ELF-1 (cell line): ENCODE data around the gene PSD4.
A peak's percentile ranks its signal among the peaks of the same experiment; 100 is the strongest.

ENCODE experiments used
- DNase-seq: peaks from one replicate; pipeline ENCODE4 v3.0.0-alpha.2; 2016; ENCODE audit warnings: low read depth, low spot score

Gene PSD4

DNA sequence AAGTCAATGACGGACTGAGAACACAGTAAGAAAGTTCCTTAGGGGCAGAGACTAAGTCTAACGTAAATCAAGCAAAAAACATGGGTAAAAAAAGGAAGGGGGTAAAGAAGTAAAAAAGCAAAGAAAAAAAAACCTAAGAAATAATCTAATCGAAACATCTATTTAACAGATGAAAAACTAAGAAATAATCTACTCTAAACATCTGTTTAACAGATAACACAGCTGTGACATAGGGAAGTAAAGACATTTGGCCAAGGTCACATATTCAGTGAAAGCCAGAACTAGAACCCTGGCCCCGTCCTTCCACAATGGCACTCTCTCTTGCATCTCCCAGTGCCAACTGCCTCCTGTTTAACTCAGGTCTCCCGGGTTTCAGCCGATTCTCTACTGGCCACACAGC lies 48.1 kb downstream of the PSD4 start:
- DNase-seq, result no peak

DNA sequence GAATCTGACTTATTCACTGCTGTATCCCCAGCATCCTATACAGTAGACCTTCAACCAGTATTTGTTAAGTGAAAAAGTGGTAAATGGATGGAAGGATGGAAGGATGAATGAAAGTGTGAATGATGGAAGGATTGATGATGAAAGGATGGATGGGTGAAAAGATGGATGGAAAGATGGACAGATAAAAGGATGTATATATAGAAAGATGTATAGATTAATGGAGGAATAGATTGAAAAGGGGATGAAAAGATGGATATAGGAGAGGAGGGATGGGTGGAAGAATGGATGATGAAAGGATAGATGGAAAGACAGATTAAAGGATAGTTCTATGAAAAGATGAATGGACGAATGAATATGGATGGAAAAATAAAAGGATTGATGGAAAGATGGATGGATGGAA lies 50.0 kb downstream of the PSD4 start:
- no peak for DNase-seq

DNA sequence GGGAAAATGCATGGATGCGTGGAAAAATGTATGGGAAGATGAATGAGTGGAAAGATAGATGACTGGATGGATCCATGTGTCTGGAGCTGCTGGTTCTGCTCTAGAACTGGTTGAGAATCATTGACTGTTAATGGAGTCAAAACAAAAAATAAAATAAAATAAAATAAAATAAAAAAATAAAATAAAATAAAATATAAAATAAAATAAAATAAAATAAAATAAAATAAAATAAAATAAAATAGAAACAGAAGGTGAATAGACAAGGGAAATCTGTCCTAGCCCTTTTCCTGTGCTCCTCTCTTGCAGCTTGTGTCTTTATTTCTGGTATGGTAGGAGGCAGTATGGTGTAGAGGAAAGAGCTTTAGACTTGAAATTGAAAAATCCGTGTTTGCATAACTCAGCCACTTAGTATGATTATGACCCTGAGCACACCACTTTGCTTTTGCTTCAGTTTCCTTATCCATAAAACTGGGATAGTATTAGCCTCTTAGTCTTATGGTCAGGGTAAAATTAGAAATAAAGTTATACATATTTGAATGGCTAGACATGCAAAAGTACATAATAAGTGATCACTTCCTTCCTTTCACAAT lies 51.0 kb downstream of the PSD4 start:
- no peak for DNase-seq

- DNase-seq, result no peak
Measured at GRCh38 chr2:113225263-113226259, 51.8 kb downstream of the PSD4 start.

DNA sequence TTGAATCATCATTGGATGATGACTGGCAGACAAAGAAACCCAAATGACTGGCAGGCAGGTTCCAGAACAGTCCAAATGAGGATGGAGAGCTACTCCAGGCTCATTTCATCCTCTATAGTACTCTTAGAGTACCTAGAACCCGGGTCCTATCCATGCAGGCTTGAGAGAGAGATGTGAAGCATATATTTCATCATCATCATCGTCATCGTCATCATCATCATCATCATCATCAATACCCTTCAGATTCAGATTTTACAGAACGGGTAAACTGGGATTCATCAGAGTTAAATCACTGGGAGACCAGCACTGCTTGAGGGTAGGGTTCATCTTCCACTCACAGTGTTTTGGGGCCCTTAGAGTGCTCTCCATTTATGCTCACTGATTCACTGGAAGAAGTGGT lies 52.7 kb downstream of the PSD4 start:
- DNase-seq, result no peak

DNA sequence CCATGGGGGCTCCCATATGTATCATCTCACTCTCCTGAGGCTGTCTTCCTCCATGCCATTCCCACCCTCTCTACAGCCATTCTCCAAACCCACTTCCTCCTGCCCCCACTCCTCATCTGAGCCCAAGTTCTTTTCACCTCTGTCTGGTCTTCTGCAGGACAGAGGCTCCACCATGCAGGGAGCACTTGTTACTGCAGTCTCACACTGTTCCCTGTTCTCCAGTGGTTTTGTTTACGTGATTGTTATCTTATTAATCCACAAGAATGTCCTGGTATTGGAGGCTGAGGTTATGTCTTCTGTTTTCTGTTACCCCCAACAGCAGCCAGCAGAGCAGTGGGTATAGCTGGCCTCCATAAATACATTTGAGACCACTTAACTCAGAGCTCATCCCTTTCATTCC lies 53.5 kb downstream of the PSD4 start:
- no peak for DNase-seq

DNA sequence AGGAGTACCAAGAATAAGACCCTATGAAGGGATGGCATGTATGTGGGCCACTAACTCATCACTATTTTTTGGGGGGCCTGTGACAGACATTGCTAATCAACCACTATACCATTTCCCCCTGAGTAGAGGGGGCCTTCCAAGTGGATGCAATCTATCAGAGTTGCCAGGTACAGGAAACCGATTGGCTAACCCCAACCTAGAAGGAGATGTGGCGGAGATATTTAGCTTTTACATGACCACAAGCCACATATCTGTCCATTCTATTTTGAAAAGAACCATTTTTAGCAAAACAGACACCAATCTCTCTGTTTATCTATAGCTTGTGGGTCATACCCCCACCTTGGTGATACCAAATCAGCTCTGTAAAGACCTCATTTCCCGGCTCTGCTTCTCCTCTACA lies 53.9 kb downstream of the PSD4 start:
- DNase-seq, result no peak

DNA sequence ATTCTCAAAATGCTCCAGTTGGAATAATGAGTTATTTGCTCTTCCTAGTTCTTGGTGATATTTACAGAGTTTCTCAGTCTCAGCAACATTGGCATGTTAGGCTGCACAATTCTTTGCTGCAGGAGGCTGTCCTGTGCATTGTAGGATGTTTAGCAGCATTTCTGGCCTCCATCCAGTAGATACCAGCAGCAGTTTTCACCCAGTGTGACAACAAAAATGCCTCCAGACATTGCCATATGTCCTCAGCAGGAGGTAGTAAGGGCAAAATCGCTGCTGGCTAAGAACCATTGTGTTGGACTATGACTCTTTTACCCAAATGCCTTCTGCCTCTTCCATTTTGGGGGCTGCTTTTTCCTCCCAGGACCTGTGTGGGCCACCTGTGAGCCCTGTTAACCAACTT lies 54.6 kb downstream of the PSD4 start:
- DNase-seq, result no peak

GRCh38 chr2:113228991-113229716 lies 55.4 kb downstream of the PSD4 start:
- no peak for DNase-seq

DNA sequence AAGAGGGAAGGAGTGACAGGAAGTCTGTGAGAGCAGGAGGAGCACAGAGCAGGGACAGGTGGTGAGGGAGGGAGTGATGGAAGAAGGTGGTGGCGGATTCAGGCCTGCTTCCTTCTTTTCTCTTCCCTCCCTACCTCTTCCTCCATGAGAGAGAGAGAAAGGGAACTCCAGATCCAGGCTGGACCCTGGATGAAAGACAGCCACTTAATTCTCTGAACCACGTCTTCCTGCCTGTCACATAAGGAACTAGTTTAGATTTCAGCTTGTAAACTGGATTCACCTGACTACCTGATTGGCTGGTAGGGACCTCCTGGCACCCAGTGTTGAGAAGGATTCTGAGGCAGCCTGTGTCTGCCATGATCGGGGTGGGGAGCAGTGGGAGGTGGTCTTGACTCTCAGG lies 56.0 kb downstream of the PSD4 start:
- no peak for DNase-seq

- no peak for DNase-seq
Measured at GRCh38 chr2:113230531-113230930, 56.8 kb downstream of the PSD4 start.

DNA sequence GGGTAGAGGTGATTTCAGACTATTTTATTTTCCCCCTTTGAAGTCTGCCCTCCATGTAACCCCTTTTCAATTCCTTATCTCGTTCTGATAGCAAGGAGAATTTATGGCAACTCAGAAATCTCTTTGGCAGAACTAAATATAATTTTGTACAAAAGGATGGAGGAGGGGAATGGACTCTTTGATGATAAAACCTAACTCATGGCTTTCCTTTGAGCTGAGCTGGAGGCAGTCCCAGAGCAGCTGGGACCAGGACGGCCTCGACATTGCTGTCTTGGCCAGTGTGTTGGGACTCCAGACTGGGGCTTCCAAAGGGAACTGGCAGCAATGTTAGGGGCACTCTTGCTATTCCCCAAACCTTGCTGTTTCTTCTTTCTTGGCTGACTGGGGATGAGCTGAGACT lies 57.3 kb downstream of the PSD4 start:
- DNase-seq, result no peak

DNA sequence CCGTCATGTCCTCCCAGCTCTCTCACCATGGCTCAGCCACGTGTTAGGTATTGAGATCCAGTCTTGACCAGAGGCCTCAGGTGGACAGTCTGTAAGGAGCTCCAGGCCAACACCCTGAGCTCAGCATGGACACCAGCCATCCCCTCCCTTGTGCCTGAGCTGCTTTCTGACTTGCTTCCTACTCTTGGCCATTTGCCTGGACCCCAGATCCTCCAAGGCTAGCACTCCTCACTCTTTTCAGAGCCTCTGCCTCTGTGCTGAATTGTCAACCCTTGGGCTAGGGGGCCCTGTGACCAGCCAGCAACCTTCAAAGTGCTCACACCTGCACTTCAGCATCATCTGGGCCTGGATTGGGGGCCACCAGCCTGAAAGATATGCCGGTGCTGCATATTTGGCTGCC lies 58.4 kb downstream of the PSD4 start:
- no peak for DNase-seq

DNA sequence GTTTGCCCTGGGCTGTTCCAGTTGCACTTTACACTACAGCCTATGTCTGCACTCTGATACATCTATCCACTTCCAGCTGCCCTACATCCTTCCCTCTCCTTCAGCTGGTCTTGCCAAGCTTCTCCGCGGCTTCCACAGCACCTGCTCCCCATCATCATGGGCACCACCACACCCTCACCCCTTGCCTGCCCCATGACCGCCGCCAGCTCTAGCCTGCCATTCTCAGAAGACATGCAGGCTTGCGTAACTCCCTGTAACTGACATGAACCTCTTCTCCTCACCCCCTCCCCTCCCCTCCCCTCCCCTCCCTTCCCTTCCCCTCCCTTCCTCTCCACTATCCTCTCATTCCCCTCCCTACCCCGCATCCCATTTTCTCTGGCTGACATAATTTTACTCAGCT lies 59.0 kb downstream of the PSD4 start:
- no peak for DNase-seq

GRCh38 chr2:113233593-113234550 lies 60.1 kb downstream of the PSD4 start:
- no peak for DNase-seq

DNA sequence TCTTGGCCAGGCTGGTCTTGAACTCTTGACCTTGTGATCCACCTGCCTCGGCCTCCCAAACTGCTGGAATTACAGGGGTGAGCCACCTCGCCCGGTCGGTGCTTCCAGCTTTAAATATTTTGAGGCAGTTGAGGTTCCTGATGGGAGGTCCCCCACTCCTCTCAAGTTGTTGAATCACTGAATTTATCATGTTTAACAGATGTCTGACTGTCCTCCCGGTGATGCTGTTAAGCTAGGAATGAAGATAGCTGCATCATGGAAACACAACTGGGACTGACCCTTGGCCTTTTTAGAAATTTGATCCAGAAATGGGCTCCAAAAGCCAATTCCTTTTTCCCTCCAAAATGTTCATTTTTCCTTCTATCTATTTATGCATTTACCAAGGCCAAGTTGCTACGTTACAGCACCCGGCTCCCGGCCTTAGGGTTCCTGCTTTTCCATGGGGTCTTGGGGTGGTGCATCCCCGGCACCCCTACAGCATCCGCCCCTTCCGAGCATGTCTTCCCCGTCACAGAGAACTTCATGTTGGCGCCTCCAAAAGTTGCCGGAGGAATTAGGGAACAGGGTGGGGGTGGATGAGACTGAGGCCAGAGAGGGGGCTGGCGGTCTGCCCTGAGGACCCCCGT lies 61.1 kb downstream of the PSD4 start:
- no peak for DNase-seq

- DNase-seq, result peak; percentile 92
Measured at GRCh38 chr2:113235347-113236226, 61.8 kb downstream of the PSD4 start.

GRCh38 chr2:113236367-113237159 lies 62.8 kb downstream of the PSD4 start:
- DNase-seq, result no peak

- no peak for DNase-seq
Measured at GRCh38 chr2:113237604-113238160, 63.9 kb downstream of the PSD4 start.
